Omental fat pad (tissue), 4 donors: Measurements from ENCODE around the gene PPARA. TPM values are rescaled to one million over a fixed set of nuclear protein-coding genes. Genes with fewer than 3 reads are reported as not detected.
A peak's percentile ranks its signal among the peaks of the same experiment; 100 is the strongest.

Experiments
- ATAC-seq: fragments of 150-250 bp; one replicate; pipeline ENCODE4 v1.9.1; 2016; ENCODE audit warnings: mild to moderate bottlenecking, moderate library complexity; ENCODE audit not compliant: low FRiP score
- DNase-seq: peaks from one replicate; pipeline ENCODE4 v3.0.0-alpha.2; 2019; ENCODE audit warnings: low spot score
- total RNA-seq, 4 donors: library from RNA; depleted of rRNA; stranded (reverse); fragments of >200 nt; gene quantifications; one replicate each; pipeline ENCODE4 v1.1.0, GENCODE V29; 2016
- TF ChIP-seq, protein P1 (sequence below), 3 donors: fragments of 450-650 bp; IDR thresholded peaks; one replicate each; pipeline ENCODE4 v1.5.1; 2016 to 2017; ENCODE audit warnings: antibody characterized with exemption in 3 of 3, mild to moderate bottlenecking in 3 of 3, moderate library complexity in 2 of 3

The PPARA gene
- total RNA-seq, result 10 to 100 TPM; 20.7 to 35.5 (median 30.4) TPM

GRCh38 chr22:46150034-46150654 lies at the start of gene PPARA:
TSS of gene PPARA (plus strand) at chr22:46150526. CDS start at chr22:46198384, 47,858 bp downstream.
- ATAC-seq, result peak; percentile 91
- DNase-seq, result peak; percentile 65
- TF ChIP-seq, protein P1, sequence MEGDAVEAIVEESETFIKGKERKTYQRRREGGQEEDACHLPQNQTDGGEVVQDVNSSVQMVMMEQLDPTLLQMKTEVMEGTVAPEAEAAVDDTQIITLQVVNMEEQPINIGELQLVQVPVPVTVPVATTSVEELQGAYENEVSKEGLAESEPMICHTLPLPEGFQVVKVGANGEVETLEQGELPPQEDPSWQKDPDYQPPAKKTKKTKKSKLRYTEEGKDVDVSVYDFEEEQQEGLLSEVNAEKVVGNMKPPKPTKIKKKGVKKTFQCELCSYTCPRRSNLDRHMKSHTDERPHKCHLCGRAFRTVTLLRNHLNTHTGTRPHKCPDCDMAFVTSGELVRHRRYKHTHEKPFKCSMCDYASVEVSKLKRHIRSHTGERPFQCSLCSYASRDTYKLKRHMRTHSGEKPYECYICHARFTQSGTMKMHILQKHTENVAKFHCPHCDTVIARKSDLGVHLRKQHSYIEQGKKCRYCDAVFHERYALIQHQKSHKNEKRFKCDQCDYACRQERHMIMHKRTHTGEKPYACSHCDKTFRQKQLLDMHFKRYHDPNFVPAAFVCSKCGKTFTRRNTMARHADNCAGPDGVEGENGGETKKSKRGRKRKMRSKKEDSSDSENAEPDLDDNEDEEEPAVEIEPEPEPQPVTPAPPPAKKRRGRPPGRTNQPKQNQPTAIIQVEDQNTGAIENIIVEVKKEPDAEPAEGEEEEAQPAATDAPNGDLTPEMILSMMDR (IDR thresholded peaks at IDR 0.05), result no peak

DNA sequence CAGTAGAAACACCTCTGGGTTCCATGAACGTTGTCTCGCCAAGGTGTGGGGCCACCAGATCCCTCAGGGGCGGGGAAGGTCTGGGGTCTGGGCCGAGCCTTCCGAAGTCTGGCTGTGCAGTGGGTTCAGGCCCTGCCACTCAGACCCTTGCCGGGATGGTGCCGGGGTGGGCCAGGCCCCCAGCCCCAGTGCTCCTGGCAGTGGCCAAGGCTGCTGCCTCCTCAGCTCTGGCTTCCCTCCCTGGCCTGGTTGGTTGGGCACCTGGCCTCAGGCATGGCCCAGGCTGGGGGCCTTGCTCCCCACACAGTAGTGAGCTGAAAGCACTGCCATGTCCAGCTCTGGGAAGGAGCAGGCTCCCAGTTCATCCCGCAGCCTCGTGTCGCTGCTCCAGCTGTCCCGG lies 48.2 kb upstream of the PPARA start:
- ATAC-seq (no peak), DNase-seq (no peak)
- TF ChIP-seq, protein P1 (IDR thresholded peaks at IDR 0.05), result no peak

- DNase-seq (no peak), ATAC-seq (no peak)
- TF ChIP-seq, protein P1 (IDR thresholded peaks at IDR 0.05), result no peak
Observed at GRCh38 chr22:46102752-46103151, 47.6 kb upstream of the PPARA start.

- DNase-seq (no peak), ATAC-seq (no peak)
- TF ChIP-seq, protein P1 (IDR thresholded peaks at IDR 0.05), result no peak
Observed at GRCh38 chr22:46103181-46103580, 47.1 kb upstream of the PPARA start.

DNA sequence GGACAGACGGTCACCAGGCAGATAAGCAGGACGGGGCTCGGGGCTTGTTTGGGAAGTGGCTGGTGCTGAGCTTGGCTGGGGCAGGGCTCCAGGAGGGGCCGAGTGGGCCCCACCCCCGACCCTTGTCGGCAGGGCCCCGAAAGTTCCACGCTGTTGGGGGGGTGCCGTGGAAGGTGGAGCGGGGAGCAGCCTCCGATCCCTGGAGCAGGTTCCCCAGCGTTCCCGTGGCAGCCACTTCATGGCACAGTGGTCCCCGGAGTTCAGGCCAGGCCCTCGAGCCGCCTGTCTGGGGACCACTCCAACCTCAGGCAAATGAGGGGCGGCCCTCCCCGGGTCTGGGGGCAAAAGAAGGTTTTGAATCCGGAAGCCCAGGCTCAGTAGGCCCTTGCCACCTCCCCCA lies 46.7 kb upstream of the PPARA start:
- DNase-seq (no peak), ATAC-seq (no peak)
- TF ChIP-seq, protein P1 (IDR thresholded peaks at IDR 0.05), result no peak

GRCh38 chr22:46104170-46104880 lies 46.0 kb upstream of the PPARA start:
- DNase-seq, result no peak
- TF ChIP-seq, protein P1 (IDR thresholded peaks at IDR 0.05), result no peak

More at GRCh38 chr22:46104170-46104880, 46.0 kb upstream of the PPARA start:
- peak; percentile 6 for ATAC-seq
